OCI-LY1 (cell line): Measurements from ENCODE around the gene ZNF175.

Experiments used
- H2AFZ ChIP-seq: fragments of 200-600 bp; sonication (generic), shearing (Covaris generic); 2 replicates; pipeline ENCODE4 v1.6.0; 2014; ENCODE audit warnings: antibody characterized with exemption, mild to moderate bottlenecking, low read length
- H3F3A ChIP-seq: fragments of 200-600 bp; sonication (generic), shearing (Covaris generic); 2 replicates; pipeline ENCODE4 v1.6.0; 2014; ENCODE audit warnings: mild to moderate bottlenecking, antibody characterized with exemption, low read length, moderate library complexity; ENCODE audit not compliant: insufficient read depth
- H3K27ac ChIP-seq: fragments of 200-600 bp; sonication (generic); 2 replicates; pipeline ENCODE4 v1.5.1; 2014; ENCODE audit warnings: low read length, mixed run types, mild to moderate bottlenecking, low read depth; ENCODE audit not compliant: poor library complexity, severe bottlenecking
- H3K27me3 ChIP-seq: fragments of 200-600 bp; sonication (generic); 2 replicates; pipeline ENCODE4 v1.6.0; 2014; ENCODE audit warnings: antibody characterized with exemption, mild to moderate bottlenecking, low read length, moderate library complexity; ENCODE audit not compliant: insufficient read depth
- H3K36me3 ChIP-seq: fragments of 200-600 bp; sonication (generic); 2 replicates; pipeline ENCODE4 v1.6.1; 2014; ENCODE audit warnings: mild to moderate bottlenecking, antibody characterized with exemption, low read length, moderate library complexity, mixed read lengths; ENCODE audit not compliant: insufficient read depth
- H3K4me1 ChIP-seq: fragments of 200-600 bp; sonication (generic); 2 replicates; pipeline ENCODE4 v1.5.1; 2014; ENCODE audit warnings: mild to moderate bottlenecking, low read length, moderate library complexity; ENCODE audit not compliant: insufficient read depth, severe bottlenecking
- H3K4me2 ChIP-seq: fragments of 200-600 bp; sonication (generic), shearing (Covaris generic); 2 replicates; pipeline ENCODE4 v1.6.1; 2014; ENCODE audit warnings: low read length
- H3K4me3 ChIP-seq: fragments of 200-600 bp; sonication (generic); 2 replicates; pipeline ENCODE4 v1.5.1; 2014; ENCODE audit warnings: low read length, low read depth, mild to moderate bottlenecking, mixed read lengths; ENCODE audit not compliant: poor library complexity, severe bottlenecking
- H3K79me2 ChIP-seq: fragments of 200-600 bp; shearing (Covaris generic); 2 replicates; pipeline ENCODE4 v1.6.1; 2016; ENCODE audit warnings: mixed run types, low read length, mixed read lengths; ENCODE audit not compliant: insufficient read depth
- H3K9ac ChIP-seq: fragments of 200-600 bp; sonication (generic), shearing (Covaris generic); 2 replicates; pipeline ENCODE4 v1.6.1; 2014; ENCODE audit warnings: mild to moderate bottlenecking, low read length, mixed read lengths
- H3K9me2 ChIP-seq: fragments of 200-600 bp; sonication (generic), shearing (Covaris generic); 2 replicates; pipeline ENCODE4 v1.6.1; 2014; ENCODE audit warnings: low read depth, mild to moderate bottlenecking, low read length, mixed read lengths
- H3K9me3 ChIP-seq: fragments of 200-600 bp; shearing (Covaris generic); 2 replicates; pipeline ENCODE4 v1.6.1; 2014; ENCODE audit warnings: low read length, mixed read lengths
- H4K20me1 ChIP-seq: fragments of 200-600 bp; sonication (generic), shearing (Covaris generic); 2 replicates; pipeline ENCODE4 v1.6.0; 2016; ENCODE audit warnings: mild to moderate bottlenecking, low read length; ENCODE audit not compliant: insufficient read depth
- CTCF ChIP-seq: fragments of 200-600 bp; sonication (generic), shearing (Covaris generic); IDR thresholded peaks from 2 replicates; pipeline ENCODE4 v1.5.1; 2017; ENCODE audit warnings: mild to moderate bottlenecking, antibody characterized with exemption, low read length, moderate library complexity, mixed read lengths
- EZH2 ChIP-seq: fragments of 200-600 bp; sonication (generic), shearing (Covaris generic); IDR thresholded peaks from 2 replicates; pipeline ENCODE4 v1.8.0; 2017; ENCODE audit warnings: borderline replicate concordance, mixed run types, mild to moderate bottlenecking, antibody characterized with exemption, low read length, moderate library complexity, mixed read lengths

ZNF175 gene

DNA sequence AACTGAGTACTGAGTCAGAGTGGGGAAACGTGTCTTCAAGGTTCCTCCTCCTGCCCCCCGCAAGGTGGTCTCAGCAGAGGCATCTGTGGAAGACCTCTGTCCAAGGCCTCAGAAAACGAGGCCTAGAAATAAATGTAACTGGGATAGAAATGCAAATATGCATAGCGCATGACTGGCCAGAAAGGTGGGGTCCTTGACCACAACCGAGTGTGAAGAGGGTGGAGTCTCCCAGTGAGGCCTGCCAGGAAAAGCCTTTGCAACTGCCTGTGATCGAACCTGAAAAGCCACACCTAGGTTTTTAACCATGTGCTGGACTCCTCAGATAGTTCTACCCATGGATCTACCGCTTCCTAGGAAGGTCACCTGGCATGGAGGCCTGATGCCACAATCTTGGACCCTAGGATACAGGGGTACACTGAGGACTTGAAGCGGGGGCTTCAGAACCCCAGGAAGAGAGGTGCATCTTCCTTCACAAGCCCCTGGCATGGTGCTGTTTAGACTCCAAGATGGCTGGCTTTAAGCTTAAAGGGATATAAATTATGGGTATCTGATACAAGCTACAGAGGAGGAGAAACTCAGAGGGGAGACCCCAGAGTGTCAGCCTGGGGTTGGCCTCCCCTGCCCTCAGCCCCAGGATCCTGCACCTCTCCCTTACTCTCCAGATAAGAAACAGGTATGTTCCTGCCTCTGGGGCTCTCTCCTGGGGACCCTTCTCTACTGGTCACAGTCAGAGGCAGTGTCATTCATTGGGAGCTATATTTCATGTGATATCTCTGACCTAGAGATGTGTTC, 21.4 kb upstream of the ZNF175 start:
- Histone ChIP-seq H3K9ac (no peak overlapping the region), H3K4me1 (no peaks in the 10 kb centered on the region), H2AFZ (no peak overlapping the region), H3K27me3 (0 out of 2 replicates have a peak, but pooled peaks cover 5% of the 10 kb centered on the region), H3K9me2 (no peaks in the 10 kb centered on the region), H3K4me3 (no peak overlapping the region), H3K4me2 (no peak overlapping the region), H4K20me1 (no peaks in the 10 kb centered on the region), H3K27ac (no peak overlapping the region), H3K36me3 (no peaks in the 10 kb centered on the region), H3K9me3 (no peaks in the 10 kb centered on the region), H3K79me2 (no peaks in the 10 kb centered on the region), H3F3A (no peaks in the 10 kb centered on the region)
- TF ChIP-seq EZH2, result no peak
- TF ChIP-seq CTCF, result no peak

DNA sequence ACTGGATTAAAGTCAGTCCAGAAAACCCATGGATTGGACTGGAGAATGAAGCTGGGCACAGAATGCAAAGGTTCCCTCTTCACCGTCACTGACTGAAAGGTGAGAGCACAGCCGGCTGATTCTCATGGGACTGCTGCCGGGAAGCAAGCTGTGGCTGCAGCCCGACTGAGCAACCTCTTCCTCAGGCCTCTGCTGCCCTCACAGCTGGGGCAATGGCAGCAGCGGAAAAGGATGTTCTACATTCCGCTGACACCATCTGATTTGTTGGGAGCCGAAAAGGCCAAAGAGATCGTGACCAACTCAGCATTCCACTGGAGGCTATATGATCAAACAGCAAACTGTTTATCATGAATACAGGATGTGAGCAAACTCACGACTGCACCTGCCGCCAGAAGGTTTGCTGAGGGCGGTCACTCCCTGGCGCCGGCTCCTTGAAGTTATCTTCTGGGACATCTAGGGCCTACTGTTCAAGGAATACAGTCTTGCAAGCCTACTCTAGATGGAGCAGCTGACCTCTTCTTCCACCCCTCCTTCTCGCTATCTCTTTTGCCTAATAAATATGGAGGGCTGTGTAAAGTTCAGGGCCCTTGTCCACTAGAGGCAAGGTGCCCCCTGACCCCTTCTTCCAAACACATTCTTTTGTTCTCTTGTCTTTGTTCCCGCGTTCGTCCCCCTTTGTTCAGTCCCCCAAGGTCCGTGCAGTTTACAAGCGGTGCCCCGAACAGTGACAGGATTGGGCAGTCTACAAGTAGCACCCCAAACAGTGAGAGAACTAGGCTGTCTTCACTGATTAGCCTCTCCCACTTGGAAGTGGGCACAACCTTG, 20.0 kb upstream of the ZNF175 start:
- H3K79me2 ChIP-seq, result no peaks in the 10 kb centered on the region

More for the DNA sequence above, 20.0 kb upstream of the ZNF175 start:
- H2AFZ ChIP-seq, result no peak overlapping the region
- H3K36me3 ChIP-seq, result no peaks in the 10 kb centered on the region
- H3F3A ChIP-seq, result no peaks in the 10 kb centered on the region
- H3K9me2 ChIP-seq, result no peaks in the 10 kb centered on the region
- H3K27me3 ChIP-seq, result 0 out of 2 replicates have a peak, but pooled peaks cover 5% of the 10 kb centered on the region
- H3K27ac ChIP-seq, result no peak overlapping the region
- TF ChIP-seq EZH2 (no peak), CTCF (no peak)
- H3K9me3 ChIP-seq, result no peaks in the 10 kb centered on the region
- H3K4me2 ChIP-seq, result no peak overlapping the region
- H3K4me1 ChIP-seq, result no peaks in the 10 kb centered on the region
- H4K20me1 ChIP-seq, result no peaks in the 10 kb centered on the region
- H3K9ac ChIP-seq, result no peak overlapping the region
- no peak overlapping the region for H3K4me3 ChIP-seq
